ENCODE results near the gene KCNN3.

- no peak for TF ChIP-seq POLR2AphosphoS5 (IDR thresholded peaks at IDR 0.05; ENCODE audit: low read depth, low read length)
- no peak for TF ChIP-seq TAF1 (IDR thresholded peaks at IDR 0.05; ENCODE audit: borderline replicate concordance, insufficient read depth, low read length)
- no peak for TF ChIP-seq REST (IDR thresholded peaks at IDR 0.05; ENCODE audit: insufficient read depth in 1 of 2, low read depth in 2 of 2, low read length in 2 of 2)
- TF ChIP-seq SIN3A (IDR thresholded peaks at IDR 0.05; ENCODE audit: borderline replicate concordance, insufficient read depth, low read length) = no peak
Measured at GRCh38 chr1:154794608-154795007, 75.5 kb downstream of the KCNN3 start.

All from PFSK-1 (cell line).